Neural crest cell (in vitro differentiated cells): Measurements from ENCODE around the gene EPS8. TPM values are rescaled to one million over a fixed set of nuclear protein-coding genes. Genes with fewer than 3 reads are reported as not detected.
"Not testable (repeated sequence)": the region's sequence is repeated elsewhere in the genome, so short reads cannot be mapped to it uniquely, and the experiment has no call there.

ENCODE experiments used
- DNase-seq: peaks from one replicate; pipeline ENCODE4 v3.0.0; 2021; ENCODE audit warnings: low read depth, mixed read lengths, low spot score
- H3K27ac Mint-ChIP-seq: one replicate; pipeline ENCODE4 v1.8.0; 2021; ENCODE audit warnings: mild to moderate bottlenecking, mixed read lengths; ENCODE audit not compliant: unreplicated experiment
- H3K27me3 Mint-ChIP-seq: 2 replicates; pipeline ENCODE4 v1.8.0; 2021; ENCODE audit warnings: low read depth, mild to moderate bottlenecking, mixed read lengths
- H3K36me3 Mint-ChIP-seq: 2 replicates; pipeline ENCODE4 v1.8.0; 2021; ENCODE audit warnings: low read depth, mild to moderate bottlenecking, mixed read lengths
- H3K4me1 Mint-ChIP-seq: 2 replicates; pipeline ENCODE4 v1.8.0; 2021; ENCODE audit warnings: mixed read lengths
- H3K4me3 Mint-ChIP-seq: one replicate; pipeline ENCODE4 v1.8.0; 2021; ENCODE audit warnings: mild to moderate bottlenecking, mixed read lengths
- H3K9me3 Mint-ChIP-seq: 2 replicates; pipeline ENCODE4 v1.8.0; 2021; ENCODE audit warnings: mixed read lengths
- CTCF ChIP-seq: fragments of 200-600 bp; sonication (generic); conservative IDR thresholded peaks from 2 replicates; pipeline ENCODE4 v1.5.0; 2021; ENCODE audit warnings: antibody characterized with exemption, mild to moderate bottlenecking
- total RNA-seq: library from RNA; stranded (reverse); gene quantifications from 2 replicates; pipeline ENCODE4 v1.2.1, GENCODE V29; 2021

EPS8 gene
- total RNA-seq, 1 donor from 2014 or later = 24.4 TPM

GRCh38 chr12:15741082-15741481 lies 48.1 kb downstream of the EPS8 start:
- no peak overlapping the region for H3K27ac Mint-ChIP-seq
- H3K27me3 Mint-ChIP-seq = no peaks in the 10 kb centered on the region
- peaks cover 7% of the 10 kb centered on the region for H3K9me3 Mint-ChIP-seq
- peaks cover 5% of the 10 kb centered on the region for H3K4me1 Mint-ChIP-seq
- H3K4me3 Mint-ChIP-seq = no peak overlapping the region
- H3K36me3 Mint-ChIP-seq = peaks cover 9% of the 10 kb centered on the region
- TF ChIP-seq CTCF = no peak
- DNase-seq = no peak

GRCh38 chr12:15740389-15740788 lies 48.8 kb downstream of the EPS8 start:
- not testable (repeated sequence) for DNase-seq, H3K4me1 Mint-ChIP-seq, H3K9me3 Mint-ChIP-seq

GRCh38 chr12:15738438-15739015 lies 50.7 kb downstream of the EPS8 start:
- no peak overlapping the region for H3K4me3 Mint-ChIP-seq
- peaks cover 5% of the 10 kb centered on the region for H3K4me1 Mint-ChIP-seq
- no peak for DNase-seq
- H3K36me3 Mint-ChIP-seq = peaks cover 7% of the 10 kb centered on the region
- no peaks in the 10 kb centered on the region for H3K27me3 Mint-ChIP-seq
- TF ChIP-seq CTCF = no peak
- no peak overlapping the region for H3K27ac Mint-ChIP-seq
- peaks cover 4% of the 10 kb centered on the region for H3K9me3 Mint-ChIP-seq

More at GRCh38 chr12:15740389-15740788, 48.8 kb downstream of the EPS8 start:
- H3K27me3 Mint-ChIP-seq, H3K27ac Mint-ChIP-seq, H3K36me3 Mint-ChIP-seq, H3K4me3 Mint-ChIP-seq: not testable (repeated sequence)

GRCh38 chr12:15735837-15736615 lies 53.2 kb downstream of the EPS8 start:
- no peak for DNase-seq
- H3K4me1 Mint-ChIP-seq = peaks cover 5% of the 10 kb centered on the region
- no peak overlapping the region for H3K27ac Mint-ChIP-seq
- H3K36me3 Mint-ChIP-seq = peaks cover 6% of the 10 kb centered on the region
- no peaks in the 10 kb centered on the region for H3K27me3 Mint-ChIP-seq
- TF ChIP-seq CTCF = no peak
- H3K9me3 Mint-ChIP-seq = peaks cover 2% of the 10 kb centered on the region
- no peak overlapping the region for H3K4me3 Mint-ChIP-seq

GRCh38 chr12:15733136-15733535 lies 56.1 kb downstream of the EPS8 start:
- Mint-ChIP-seq H3K27me3 (no peaks in the 10 kb centered on the region), H3K4me1 (peaks cover 14% of the 10 kb centered on the region), H3K27ac (no peak overlapping the region), H3K4me3 (no peak overlapping the region), H3K36me3 (peaks cover 12% of the 10 kb centered on the region), H3K9me3 (peaks cover 2% of the 10 kb centered on the region)
- TF ChIP-seq CTCF = no peak
- no peak for DNase-seq
